Testis (tissue), 2 donors: Measurements from ENCODE around the gene KIAA0513.

Experiments used
- POLR2A ChIP-seq: fragments of 450-650 bp; IDR thresholded peaks from one replicate; pipeline ENCODE4 v1.6.1; 2017; ENCODE audit warnings: antibody characterized with exemption, mild to moderate bottlenecking, moderate library complexity
- TF ChIP-seq, protein P1 (sequence below), 3 experiments: fragments of 450-650 bp in 2 of 3; fragments of 200-600 bp in 1 of 3; sonication (generic) in 1 of 3; IDR thresholded peaks; one replicate each; pipeline ENCODE4 v1.5.1; 2016 to 2019; ENCODE audit warnings: antibody characterized with exemption in 3 of 3, mild to moderate bottlenecking in 2 of 3, moderate library complexity in 1 of 3

GRCh38 chr16:85140455-85141012, 112.9 kb downstream of the KIAA0513 start:
- TF ChIP-seq, protein P1, sequence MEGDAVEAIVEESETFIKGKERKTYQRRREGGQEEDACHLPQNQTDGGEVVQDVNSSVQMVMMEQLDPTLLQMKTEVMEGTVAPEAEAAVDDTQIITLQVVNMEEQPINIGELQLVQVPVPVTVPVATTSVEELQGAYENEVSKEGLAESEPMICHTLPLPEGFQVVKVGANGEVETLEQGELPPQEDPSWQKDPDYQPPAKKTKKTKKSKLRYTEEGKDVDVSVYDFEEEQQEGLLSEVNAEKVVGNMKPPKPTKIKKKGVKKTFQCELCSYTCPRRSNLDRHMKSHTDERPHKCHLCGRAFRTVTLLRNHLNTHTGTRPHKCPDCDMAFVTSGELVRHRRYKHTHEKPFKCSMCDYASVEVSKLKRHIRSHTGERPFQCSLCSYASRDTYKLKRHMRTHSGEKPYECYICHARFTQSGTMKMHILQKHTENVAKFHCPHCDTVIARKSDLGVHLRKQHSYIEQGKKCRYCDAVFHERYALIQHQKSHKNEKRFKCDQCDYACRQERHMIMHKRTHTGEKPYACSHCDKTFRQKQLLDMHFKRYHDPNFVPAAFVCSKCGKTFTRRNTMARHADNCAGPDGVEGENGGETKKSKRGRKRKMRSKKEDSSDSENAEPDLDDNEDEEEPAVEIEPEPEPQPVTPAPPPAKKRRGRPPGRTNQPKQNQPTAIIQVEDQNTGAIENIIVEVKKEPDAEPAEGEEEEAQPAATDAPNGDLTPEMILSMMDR (IDR thresholded peaks at IDR 0.05) = no peak
- TF ChIP-seq POLR2A = no peak
